GM08714 (cell line): Measurements from ENCODE around the gene TMEM256.

Source experiments
- H3K4me3 ChIP-seq: fragments of 200-500 bp; sonication (Bioruptor generic); 2 replicates; pipeline ENCODE4 v1.5.1; 2014; ENCODE audit warnings: mild to moderate bottlenecking, low read length, inconsistent platforms
- ZNF274 ChIP-seq: IDR thresholded peaks from 2 replicates; pipeline ENCODE4 v1.6.1; 2012; ENCODE audit warnings: mild to moderate bottlenecking, low read depth, low read length

Gene TMEM256

DNA sequence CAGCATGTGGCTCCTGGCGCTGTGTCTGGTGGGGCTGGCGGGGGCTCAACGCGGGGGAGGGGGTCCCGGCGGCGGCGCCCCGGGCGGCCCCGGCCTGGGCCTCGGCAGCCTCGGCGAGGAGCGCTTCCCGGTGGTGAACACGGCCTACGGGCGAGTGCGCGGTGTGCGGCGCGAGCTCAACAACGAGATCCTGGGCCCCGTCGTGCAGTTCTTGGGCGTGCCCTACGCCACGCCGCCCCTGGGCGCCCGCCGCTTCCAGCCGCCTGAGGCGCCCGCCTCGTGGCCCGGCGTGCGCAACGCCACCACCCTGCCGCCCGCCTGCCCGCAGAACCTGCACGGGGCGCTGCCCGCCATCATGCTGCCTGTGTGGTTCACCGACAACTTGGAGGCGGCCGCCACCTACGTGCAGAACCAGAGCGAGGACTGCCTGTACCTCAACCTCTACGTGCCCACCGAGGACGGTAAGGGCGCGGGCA lies 4.4 kb upstream of the TMEM256 start:
- H3K4me3 ChIP-seq, result no peak overlapping the region
- no peak for TF ChIP-seq ZNF274

DNA sequence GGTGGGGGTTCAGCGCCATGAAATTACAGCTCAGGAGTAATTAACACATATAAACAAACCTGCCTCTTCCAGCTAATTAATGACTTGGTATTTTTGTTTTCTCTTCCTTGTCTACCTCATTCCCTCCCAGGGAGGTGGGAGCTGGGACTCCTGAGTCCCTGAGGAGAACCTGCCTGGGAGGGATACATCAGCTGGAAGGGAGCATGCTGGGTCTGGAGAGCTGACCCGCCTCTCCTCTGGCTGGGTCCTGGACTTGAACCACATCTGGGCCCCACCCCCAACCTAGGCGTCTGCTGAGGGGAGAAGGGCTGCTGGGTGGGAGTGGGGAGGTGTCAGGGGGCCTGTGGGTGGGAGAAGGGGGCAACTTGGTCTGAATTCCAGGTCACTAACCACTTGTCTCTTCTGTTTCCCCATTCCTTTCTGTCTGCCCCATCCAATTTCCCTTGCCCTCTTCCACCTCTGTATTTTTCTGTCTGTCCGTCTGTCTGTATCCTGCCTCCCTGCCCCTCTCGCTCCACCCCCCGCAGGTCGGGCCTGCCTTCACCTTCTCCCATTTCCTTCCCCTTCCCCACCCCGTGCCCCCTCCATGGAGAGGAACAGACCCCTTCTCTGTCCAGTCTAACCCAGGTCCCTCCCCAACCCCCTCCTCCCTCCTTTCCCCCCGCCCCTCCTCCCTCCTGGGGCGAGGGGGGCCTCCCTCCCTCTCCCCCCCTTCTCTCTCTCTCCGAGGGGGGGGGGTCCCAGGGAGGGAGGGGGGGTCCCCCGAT lies 3.8 kb upstream of the TMEM256 start, which contains the start of gene NLGN2:
NLGN2 (plus strand) TSS at position 361 of the 767 bp plus-strand sequence. CDS start 411 bp downstream, outside the sequence.
- H3K4me3 ChIP-seq, result no peak within 1 kb of the TSS
- no peak for TF ChIP-seq ZNF274

DNA sequence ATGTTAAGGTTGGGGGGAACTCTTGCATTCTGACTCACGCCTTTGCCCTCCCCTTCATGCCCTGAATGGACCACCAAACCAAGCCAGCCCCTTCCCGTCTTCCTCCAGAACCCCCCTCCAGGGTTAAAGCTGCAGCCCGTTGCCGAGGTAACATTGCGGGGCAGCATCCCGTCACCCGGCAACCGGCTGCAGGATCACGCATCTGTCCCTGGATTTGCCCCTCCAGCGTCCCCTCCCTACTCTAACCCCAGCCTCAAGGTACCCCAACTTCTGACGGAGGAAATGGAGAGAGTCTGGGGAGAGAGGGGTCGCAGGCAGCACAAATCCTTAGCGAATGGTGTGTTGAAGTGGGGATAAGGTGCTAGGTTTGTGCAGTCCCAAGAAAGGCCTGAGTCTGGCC lies 3.2 kb upstream of the TMEM256 start:
- H3K4me3 ChIP-seq, result no peak overlapping the region
- no peak for TF ChIP-seq ZNF274

DNA sequence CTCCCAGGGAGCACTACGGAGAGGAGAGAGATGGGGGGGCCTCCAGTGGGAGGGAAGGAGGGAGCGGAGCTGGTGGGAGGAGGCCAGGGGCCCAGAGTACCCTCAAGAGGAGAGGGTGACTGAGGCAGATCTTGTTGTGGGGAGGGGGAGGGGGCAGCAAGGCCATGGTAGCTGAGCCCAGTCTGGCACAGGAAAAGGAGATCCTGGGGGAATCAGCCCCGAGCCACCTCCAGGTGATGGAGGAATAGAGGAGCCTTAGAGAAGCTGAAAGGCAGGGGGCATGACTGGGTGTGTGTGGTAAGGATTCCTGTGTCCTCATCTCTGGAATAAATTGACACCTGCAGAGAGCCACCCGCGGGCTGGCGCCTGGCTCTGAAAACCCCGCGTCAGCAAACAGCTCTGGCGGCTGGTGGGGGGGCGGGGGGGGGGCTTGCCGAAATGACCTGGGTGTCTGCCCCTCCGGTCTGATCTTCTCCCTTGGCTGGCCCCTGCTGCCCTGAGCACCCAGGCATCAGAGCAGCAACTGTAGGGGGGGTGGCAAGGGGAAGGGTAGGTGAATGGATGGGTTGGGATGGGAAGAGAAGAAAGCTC lies 2.4 kb upstream of the TMEM256 start:
- H3K4me3 ChIP-seq, result no peak overlapping the region
- TF ChIP-seq ZNF274, result no peak

DNA sequence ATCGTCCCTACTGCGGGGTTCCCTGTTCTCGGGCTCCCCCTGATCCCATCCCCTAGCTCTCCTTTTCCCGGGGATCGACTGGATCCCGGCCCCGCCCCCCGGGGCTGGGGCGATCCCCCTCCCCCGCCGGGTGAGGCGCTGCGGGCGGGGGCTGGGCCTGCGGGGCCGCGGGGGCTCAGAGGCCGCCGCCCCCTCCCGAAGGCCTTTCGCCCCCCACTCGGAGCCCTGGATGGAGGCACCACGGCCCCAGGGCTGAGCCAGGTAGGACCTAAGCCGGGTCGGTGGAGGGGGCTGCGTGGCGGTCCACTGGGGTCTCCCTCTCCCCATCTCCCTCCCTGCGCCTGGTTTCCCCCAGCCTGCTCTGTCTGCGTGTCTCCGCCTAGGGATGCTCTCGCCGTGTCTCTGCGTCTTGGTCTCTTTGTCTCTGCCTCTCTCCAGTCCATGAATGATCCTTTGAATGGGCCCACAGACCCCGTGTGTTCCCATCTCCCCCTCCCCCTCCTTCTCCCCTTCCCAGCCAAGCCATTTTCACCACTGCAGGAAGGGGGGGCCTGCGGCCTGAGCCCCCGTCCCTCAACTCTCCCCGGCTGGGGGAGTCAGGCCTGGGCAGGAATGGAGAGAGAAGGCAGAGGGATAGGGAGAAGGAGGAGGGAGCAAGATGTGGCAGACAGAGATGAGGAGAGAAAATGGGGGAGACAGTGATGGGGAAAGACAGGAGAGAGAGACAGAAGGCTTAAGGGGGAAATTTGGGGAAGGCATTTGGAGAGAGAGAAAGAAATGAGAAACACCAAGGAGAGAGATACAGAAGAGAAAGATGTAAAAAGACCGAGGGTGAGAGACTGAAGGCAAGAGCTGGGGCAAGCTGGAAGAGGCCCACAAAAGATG lies 1.7 kb upstream of the TMEM256 start:
- peak overlapping the region; percentile 45; the same call in 1 of the 2 replicates for H3K4me3 ChIP-seq
- no peak for TF ChIP-seq ZNF274

DNA sequence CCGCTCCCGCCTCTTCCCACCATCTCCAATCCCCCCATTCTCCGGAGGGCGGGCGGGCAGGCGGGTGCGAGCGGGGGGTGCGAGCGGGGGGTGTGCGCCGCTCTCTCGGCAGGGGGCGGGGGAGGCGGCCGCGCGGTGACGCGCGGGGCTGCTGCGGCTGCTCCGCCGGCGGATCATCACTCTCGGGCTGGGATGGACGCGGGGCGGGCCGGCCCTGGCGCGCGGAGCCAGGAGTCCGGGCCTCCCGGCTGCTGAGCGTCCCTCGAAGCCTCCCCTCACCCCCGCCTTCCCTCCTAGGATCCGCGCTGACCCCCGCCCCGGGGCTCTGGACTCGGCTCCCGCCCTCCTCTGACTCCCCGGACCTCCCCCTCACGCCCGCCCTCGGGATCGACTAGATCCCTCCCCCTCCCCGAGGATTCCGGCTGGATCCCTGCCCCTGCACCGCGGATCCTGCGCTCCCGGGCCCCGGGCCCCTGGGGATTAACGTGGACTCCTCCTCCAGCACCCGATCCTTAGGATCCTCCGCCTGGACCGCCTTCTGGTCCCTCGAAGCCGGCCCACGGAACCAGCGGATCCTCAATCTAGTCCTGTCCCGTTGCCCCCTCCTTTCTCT lies 946 bp upstream of the TMEM256 start:
- no peak for TF ChIP-seq ZNF274
- H3K4me3 ChIP-seq, result peak overlapping the region; percentile 45; the same call in 1 of the 2 replicates

DNA sequence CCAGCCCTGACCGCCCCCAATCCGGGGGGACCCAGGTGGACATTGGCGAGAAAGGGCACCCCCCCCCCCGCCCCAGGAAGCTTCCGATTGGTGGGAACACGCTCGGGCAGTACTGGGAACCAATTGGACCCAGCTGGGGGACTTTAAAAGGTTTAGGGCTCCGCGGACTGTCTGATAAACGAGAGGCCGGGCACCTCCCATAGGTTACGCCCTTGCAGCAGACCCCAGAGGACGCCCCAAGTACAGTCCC lies 245 bp downstream of the TMEM256 start:
- peak overlapping the region; percentile 78 for H3K4me3 ChIP-seq
- no peak for TF ChIP-seq ZNF274

DNA sequence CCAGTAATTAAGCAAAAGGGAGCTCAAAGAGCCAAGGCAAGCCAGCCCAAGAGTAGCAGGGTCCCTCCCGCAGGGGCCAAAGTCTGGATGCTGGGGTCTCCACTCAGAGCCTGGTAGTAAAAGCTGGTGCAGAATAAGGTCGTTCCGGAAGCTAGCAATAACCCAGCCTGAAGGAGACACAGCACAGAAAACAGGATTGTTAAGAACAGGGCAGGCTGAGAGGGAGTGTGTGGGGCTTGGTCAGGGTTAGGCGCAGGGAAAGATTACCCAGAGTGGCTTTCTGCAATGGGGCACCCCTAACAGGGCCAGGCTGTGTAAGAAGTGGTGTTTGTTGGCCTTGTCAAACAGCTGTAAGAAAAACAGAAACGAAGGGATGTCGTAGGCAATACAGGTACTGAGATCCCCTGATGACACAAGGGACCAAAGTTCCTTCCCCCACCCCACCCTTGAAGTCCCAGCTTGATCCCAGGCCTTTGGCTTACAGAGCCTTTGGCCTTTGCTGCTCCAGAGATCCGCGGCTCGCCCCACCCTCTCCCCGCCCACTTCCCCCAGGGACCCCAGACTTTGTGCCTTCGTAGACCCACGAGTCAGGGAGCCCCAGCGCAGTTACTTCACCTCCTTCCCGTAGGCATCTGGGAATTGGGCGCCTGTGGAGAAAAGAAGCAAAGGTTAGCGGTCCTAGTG lies 712 bp downstream of the TMEM256 start:
- peak overlapping the region; percentile 78 for H3K4me3 ChIP-seq
- no peak for TF ChIP-seq ZNF274

DNA sequence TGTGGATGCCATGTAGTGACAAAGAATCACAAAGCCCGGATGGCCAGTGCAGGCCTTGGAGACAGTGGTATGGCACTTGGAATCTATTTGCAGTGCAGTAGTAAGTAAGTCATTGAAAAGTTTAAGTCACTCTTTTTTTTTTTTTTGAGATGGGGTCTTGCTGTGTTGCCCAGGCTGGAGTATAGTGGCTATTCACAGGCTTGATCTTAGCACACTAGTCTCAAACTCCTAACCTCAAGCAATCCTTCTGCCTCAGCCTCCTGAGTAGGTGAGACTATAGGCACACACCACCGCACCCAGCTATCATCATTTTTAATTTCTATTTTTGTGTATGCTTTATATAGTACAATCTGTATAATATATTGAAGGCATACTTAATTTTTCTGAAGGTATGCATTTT lies 5.3 kb downstream of the TMEM256 start:
- no peak for TF ChIP-seq ZNF274
- no peak overlapping the region for H3K4me3 ChIP-seq

DNA sequence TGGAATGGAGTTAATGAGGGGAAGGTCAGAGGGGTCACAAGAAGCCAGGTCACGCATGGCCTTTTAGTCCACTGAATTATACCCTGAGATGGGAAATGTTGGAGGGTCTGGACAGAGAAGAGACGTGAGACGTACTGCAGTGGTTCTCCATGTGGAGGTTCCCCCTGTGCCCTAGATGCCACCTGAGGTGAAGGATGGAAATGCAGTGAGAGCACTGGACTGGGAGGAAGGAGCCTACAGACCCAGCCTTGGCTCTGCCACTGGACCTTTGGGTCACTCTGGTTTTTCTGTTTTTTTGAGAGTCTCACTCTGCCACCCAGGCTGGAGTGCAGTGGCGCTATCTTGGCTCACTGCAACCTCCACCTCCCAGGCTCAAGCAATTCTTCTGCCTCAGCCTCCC lies 7.8 kb downstream of the TMEM256 start:
- no peak for TF ChIP-seq ZNF274
- no peak overlapping the region for H3K4me3 ChIP-seq

DNA sequence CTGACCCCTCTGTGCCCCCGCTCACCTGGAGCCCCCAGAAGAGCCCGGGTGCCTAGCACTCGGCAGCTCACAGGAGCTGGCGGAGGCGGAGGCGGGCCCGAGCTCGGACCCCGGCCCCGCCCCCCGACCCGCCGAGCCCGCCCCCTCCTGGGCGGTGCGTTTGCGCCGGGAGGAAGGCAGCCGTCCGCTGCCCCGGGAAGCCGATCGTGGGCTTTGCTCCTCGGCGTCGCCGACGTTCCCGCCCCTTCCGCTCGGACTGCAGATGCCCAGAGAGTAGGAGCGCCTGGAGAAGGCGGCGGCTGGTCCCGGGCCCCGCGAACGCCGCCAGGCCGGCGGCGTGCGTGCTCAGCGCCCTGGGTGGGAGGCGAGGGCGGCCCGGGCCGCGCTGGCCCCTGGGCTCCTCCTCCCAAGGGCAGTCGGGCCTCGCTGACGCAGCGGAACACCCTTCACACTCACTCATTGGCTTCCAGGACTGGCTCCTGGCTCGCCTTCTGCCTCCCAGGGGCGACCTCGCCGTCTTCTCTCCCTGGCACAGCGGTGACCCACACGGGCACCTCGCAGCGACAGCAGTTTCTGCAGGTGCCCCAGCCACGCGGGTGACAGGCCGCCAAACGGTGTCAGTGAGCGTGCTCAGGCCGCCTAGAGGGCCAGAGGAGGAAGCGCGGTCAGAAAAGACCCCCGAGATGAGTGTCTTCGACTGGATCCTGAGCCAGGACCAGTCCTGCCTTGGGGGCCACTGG lies 9.3 kb downstream of the TMEM256 start, which contains the start of gene PLSCR3:
PLSCR3 (minus strand) TSS at position 74 of the 740 bp plus-strand sequence. CDS start 415 bp downstream, outside the sequence.
- peak within 1 kb of the TSS; percentile 81 for H3K4me3 ChIP-seq
- no peak for TF ChIP-seq ZNF274

DNA sequence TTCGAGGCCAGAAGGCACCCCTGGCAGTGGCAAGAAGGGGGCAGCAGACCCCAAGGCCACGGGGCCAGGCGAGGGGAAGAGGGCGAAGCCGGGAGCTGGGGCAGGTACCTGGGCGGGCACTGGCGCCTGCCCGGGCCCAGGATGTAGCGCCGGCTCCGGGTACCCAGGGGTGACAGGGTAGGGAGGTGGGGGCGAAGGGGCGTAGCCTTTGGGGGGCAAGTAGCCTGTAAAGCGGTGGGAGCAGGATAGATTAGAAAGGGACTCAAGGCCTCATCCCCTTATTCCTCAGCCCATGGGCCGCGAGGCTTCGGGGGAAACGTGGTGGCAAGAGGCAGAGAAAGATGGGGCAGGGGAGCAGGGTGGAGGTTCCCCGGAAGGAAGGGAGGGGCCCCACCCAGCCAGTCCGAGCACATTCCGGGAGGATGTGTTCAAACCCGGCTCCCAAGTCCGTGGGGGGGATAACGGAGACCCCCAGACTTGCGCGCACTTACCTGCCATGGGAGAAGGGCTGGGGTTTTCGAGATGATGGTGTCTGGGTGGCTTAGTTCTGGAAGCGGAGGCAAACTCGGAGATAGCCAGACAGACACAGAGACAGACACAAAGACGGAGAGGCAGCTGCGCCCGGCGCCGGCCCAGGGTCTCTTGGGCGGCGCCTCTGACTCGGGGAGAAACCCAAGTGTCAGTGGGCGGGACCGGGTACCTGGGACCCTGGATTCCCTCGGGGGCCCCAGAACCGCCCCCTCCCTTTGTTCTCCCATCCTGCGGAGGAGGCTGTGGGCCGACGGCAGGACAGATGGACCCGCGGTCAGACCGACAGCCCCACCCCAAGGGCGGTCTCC lies 10.1 kb downstream of the TMEM256 start:
- TF ChIP-seq ZNF274, result no peak
- H3K4me3 ChIP-seq, result peak overlapping the region; percentile 81
